Endothelial cell of umbilical vein (primary cell): ENCODE measurements around the gene EFHD1. TPM values are rescaled to one million over a fixed set of nuclear protein-coding genes. Genes with fewer than 3 reads are reported as not detected.

Experiments
- BruUV-seq: library from RNA; stranded (reverse); fragments of 400-500 nt; replicated peaks from 2 replicates; lab custom pipeline; 2021; lab: Mats Ljungman, UMichigan
- CTCF ChIA-PET: fragments of 300-600, 350-600 bp; sonication (Branson Sonifier 250); formaldehyde crosslinking; loops from one replicate; lab custom pipeline; 2021; ENCODE audit warnings: antibody characterized with exemption, inconsistent platforms; lab: Charles Lee
- POLR2A ChIA-PET: fragments of 300-600, 350-600 bp; sonication (Branson Sonifier 250); formaldehyde crosslinking; loops from one replicate; lab custom pipeline; 2021; ENCODE audit warnings: antibody characterized with exemption, inconsistent platforms; lab: Charles Lee
- DNase-seq: peaks from one replicate; pipeline ENCODE4 v3.0.0-alpha.2; 2011; ENCODE audit warnings: low read depth, low spot score
- FAIRE-seq: peaks from 2 replicates; lab custom pipeline; 2011; peaks lifted over from hg19 to GRCh38; lab: Jason Lieb, UNC
- H2AFZ ChIP-seq: 2 replicates; pipeline ENCODE4 v1.6.0; 2012; ENCODE audit warnings: low read depth, low read length, control low read depth, inconsistent platforms
- H3K27ac ChIP-seq: 2 replicates; pipeline ENCODE4 v1.5.1; 2011; ENCODE audit warnings: low read depth, mild to moderate bottlenecking, control low read depth, low read length, moderate library complexity; ENCODE audit not compliant: insufficient read depth
- H3K27me3 ChIP-seq, 2 experiments: 2 replicates each; pipeline versions ENCODE4 v1.6.0 to v1.6.1; 2011; ENCODE audit warnings: low read length in 2 of 2, mixed read lengths in 1 of 2; ENCODE audit not compliant: control insufficient read depth in 2 of 2, insufficient read depth in 2 of 2
- H3K36me3 ChIP-seq, 2 experiments: 2 replicates in 1 of 2; 3 replicates in 1 of 2; pipeline ENCODE4 v1.5.1; 2011; ENCODE audit warnings: low read length in 2 of 2, mild to moderate bottlenecking in 1 of 2, moderate library complexity in 1 of 2; ENCODE audit not compliant: control insufficient read depth in 2 of 2, insufficient read depth in 2 of 2; ENCODE audit errors: extremely low read depth in 1 of 2
- H3K4me1 ChIP-seq: 3 replicates; pipeline ENCODE4 v1.5.1; 2011; ENCODE audit warnings: mild to moderate bottlenecking, low read length; ENCODE audit not compliant: control insufficient read depth, insufficient read depth; ENCODE audit errors: extremely low read depth
- H3K4me2 ChIP-seq: 2 replicates; pipeline ENCODE4 v1.6.1; 2011; ENCODE audit warnings: low read length, control low read depth, mixed read lengths; ENCODE audit not compliant: insufficient read depth
- H3K4me3 ChIP-seq, 3 experiments: fragments of 200-600 bp in 1 of 3; sonication (generic), shearing (Covaris generic) in 1 of 3; replicated peaks in 1 of 3; 2 replicates each; pipeline ENCODE4 v1.5.1; 2011 to 2016; ENCODE audit warnings: control low read depth in 3 of 3, low read length in 3 of 3, mild to moderate bottlenecking in 2 of 3, inconsistent platforms in 1 of 3, low read depth in 1 of 3, moderate library complexity in 1 of 3; ENCODE audit not compliant: insufficient read depth in 1 of 3
- H3K79me2 ChIP-seq: 2 replicates; pipeline ENCODE4 v1.6.0; 2012; ENCODE audit warnings: low read length, inconsistent platforms; ENCODE audit not compliant: control insufficient read depth, insufficient read depth
- H3K9ac ChIP-seq: replicated peaks from 2 replicates; pipeline ENCODE3; 2011; ENCODE audit warnings: low read length, control low read depth; ENCODE audit not compliant: insufficient read depth; ENCODE audit errors: extremely low read depth
- H3K9me1 ChIP-seq: replicated peaks from 3 replicates; pipeline ENCODE4 v1.6.0; 2011; ENCODE audit warnings: mild to moderate bottlenecking, low read length; ENCODE audit not compliant: control insufficient read depth, insufficient read depth; ENCODE audit errors: extremely low read depth
- H3K9me3 ChIP-seq: replicated peaks from 2 replicates; pipeline ENCODE4 v1.5.1; 2012; ENCODE audit warnings: low read length, inconsistent platforms; ENCODE audit not compliant: control insufficient read depth, insufficient read depth
- H4K20me1 ChIP-seq: replicated peaks from 2 replicates; pipeline ENCODE3; 2011; ENCODE audit warnings: mild to moderate bottlenecking, low read length; ENCODE audit not compliant: control insufficient read depth, insufficient read depth; ENCODE audit errors: extremely low read depth
- EZH2 ChIP-seq: IDR thresholded peaks from 2 replicates; pipeline ENCODE4 v1.6.1; 2012; ENCODE audit warnings: borderline replicate concordance, low read depth, mild to moderate bottlenecking, moderate library complexity, low read length, inconsistent platforms; ENCODE audit not compliant: severe bottlenecking
- FOS ChIP-seq: IDR thresholded peaks from 2 replicates; pipeline ENCODE4 v1.6.1; 2011; ENCODE audit warnings: mild to moderate bottlenecking, low read length, moderate library complexity, borderline replicate concordance; ENCODE audit not compliant: insufficient read depth
- GATA2 ChIP-seq: IDR thresholded peaks from 2 replicates; pipeline ENCODE4 v1.7.0; 2011; ENCODE audit warnings: low read depth, mild to moderate bottlenecking, moderate library complexity, mixed read lengths, low read length; ENCODE audit not compliant: insufficient read length, insufficient read depth
- JUN ChIP-seq: IDR thresholded peaks from 2 replicates; pipeline ENCODE4 v1.6.1; 2011; ENCODE audit warnings: borderline replicate concordance, low read depth; ENCODE audit not compliant: insufficient read length, insufficient read depth
- MAX ChIP-seq: IDR thresholded peaks from 2 replicates; pipeline ENCODE4 v1.6.1; 2011; ENCODE audit not compliant: insufficient read depth, insufficient read length
- MYC ChIP-seq: IDR thresholded peaks from one replicate; pipeline ENCODE4 v1.6.1; 2011; ENCODE audit warnings: mild to moderate bottlenecking, low read depth, low read length
- POLR2A ChIP-seq: IDR thresholded peaks from 2 replicates; pipeline ENCODE4 v1.6.1; 2012; ENCODE audit warnings: low read depth, mild to moderate bottlenecking, control low read depth, low read length
- POLR2AphosphoS5 ChIP-seq: IDR thresholded peaks from 2 replicates; pipeline ENCODE4 v1.6.1; 2012; ENCODE audit warnings: low read depth, mild to moderate bottlenecking, control low read depth, low read length, moderate library complexity; ENCODE audit not compliant: insufficient read depth
- dilution Hi-C: fragments of 300-500 bp; cut with MboI; formaldehyde crosslinking; loops from one replicate; pipeline ENCODE4 v1.15.0; 2019; ENCODE audit warnings: low sequenced_read_pairs; ENCODE audit not compliant: extremely low pct_ligation_motif_present
- intact Hi-C: fragments of 100-400 bp; cut with micrococcal nuclease; formaldehyde crosslinking; loops from one replicate; pipeline ENCODE4 v1.10.0; 2022
- polyA plus RNA-seq, 4 experiments: library from polyadenylated mRNA; depleted of rRNA in 3 of 4; stranded (reverse) in 3 of 4; unstranded in 1 of 4; fragments of >200 nt; gene quantifications; 2 replicates each; pipeline versions ENCODE4 v1.2.1 to v1.2.3, GENCODE V29; 2011 to 2012; ENCODE audit warnings: missing spikeins in 1 of 4
- total RNA-seq: library from RNA; stranded (reverse); gene quantifications from 2 replicates; pipeline ENCODE4 v1.2.3, GENCODE V29; 2021

Gene EFHD1
- total and polyA plus RNA-seq, 2 donors (not counting 3 experiments of a cell fraction or from before 2014, with no cell fraction given) = 0.18 TPM; not detected in 1

GRCh38 chr2:232674491-232674890, 41.1 kb downstream of the EFHD1 start:
- Histone ChIP-seq H3K4me2 (no peak overlapping the region), H3K9ac (no peak overlapping the region), H3K79me2 (no peaks in the 10 kb centered on the region), H3K9me3 (no peaks in the 10 kb centered on the region), H3K9me1 (no peaks in the 10 kb centered on the region), H3K36me3 (no peaks in the 10 kb centered on the region), H3K4me1 (no peaks in the 10 kb centered on the region), H3K27ac (no peak overlapping the region), H2AFZ (no peak overlapping the region), H3K27me3 (peaks cover under 1 to 5% of the 10 kb centered on the region in 2 experiments), H4K20me1 (no peaks in the 10 kb centered on the region), H3K4me3 (no peak overlapping the region)
- ChIA-PET CTCF (no interaction called here), POLR2A (no interaction called here)
- DNase-seq = no peak
- FAIRE-seq = no peak
- dilution Hi-C loops = no loop called here
- TF ChIP-seq EZH2 = no peak
- TF ChIP-seq FOS = no peak
- no peak for TF ChIP-seq POLR2AphosphoS5
- no peak for TF ChIP-seq GATA2
- no peak for TF ChIP-seq MAX
- TF ChIP-seq POLR2A = no peak
- TF ChIP-seq MYC = no peak
- no peak for TF ChIP-seq JUN
- BruUV-seq = no TSS peak
- intact Hi-C loops = no loop called here

GRCh38 chr2:232675381-232675780, 42.0 kb downstream of the EFHD1 start:
- H3K36me3 ChIP-seq = no peaks in the 10 kb centered on the region
- DNase-seq = no peak
- no peak for TF ChIP-seq GATA2
- no peak for TF ChIP-seq MYC
- no peak for TF ChIP-seq FOS
- TF ChIP-seq JUN = no peak
- no peak for TF ChIP-seq POLR2AphosphoS5
- BruUV-seq = no TSS peak
- no peaks in the 10 kb centered on the region for H3K4me1 ChIP-seq
- no peak for FAIRE-seq
- H2AFZ ChIP-seq = no peak overlapping the region
- ChIA-PET POLR2A (no interaction called here), CTCF (no interaction called here)
- intact Hi-C loops = no loop called here
- no peaks in the 10 kb centered on the region for H3K79me2 ChIP-seq
- H4K20me1 ChIP-seq = no peaks in the 10 kb centered on the region
- H3K4me2 ChIP-seq = no peak overlapping the region
- no peaks in the 10 kb centered on the region for H3K9me3 ChIP-seq
- H3K9me1 ChIP-seq = no peaks in the 10 kb centered on the region
- dilution Hi-C loops = no loop called here
- no peak overlapping the region for H3K9ac ChIP-seq
- H3K4me3 ChIP-seq = no peak overlapping the region
- H3K27ac ChIP-seq = no peak overlapping the region
- peaks cover 5% of the 10 kb centered on the region in 2 experiments for H3K27me3 ChIP-seq
